NCI-H345 treated with DMSO at 0.1 percent for 48 hours (cell line): ENCODE measurements around the gene CPSF7.

ENCODE experiments used
- DNase-seq: peaks from one replicate; lab custom pipeline; 2025; ENCODE audit not compliant: unreplicated experiment; lab: John Stamatoyannopoulos, UW

Gene CPSF7

GRCh38 chr11:61357894-61358239 lies 71.9 kb downstream of the CPSF7 start:
- no peak for DNase-seq

- no peak for DNase-seq
Measured at GRCh38 chr11:61357233-61357893, 72.4 kb downstream of the CPSF7 start.

GRCh38 chr11:61356706-61357105 lies 73.1 kb downstream of the CPSF7 start:
- DNase-seq = no peak

- DNase-seq = no peak
Measured at GRCh38 chr11:61354208-61354607, 75.6 kb downstream of the CPSF7 start.

GRCh38 chr11:61353131-61354067 lies 76.4 kb downstream of the CPSF7 start:
- DNase-seq = no peak
